ENCODE measurements around the gene PHF23.

GRCh38 chr17:7243453-7243729 is 4.1 kb upstream of the PHF23 start:
- TF ChIP-seq GATA3 (IDR thresholded peaks at IDR 0.05; ENCODE audit: low read depth, low read length) (no peak), GATA2 (IDR thresholded peaks at IDR 0.05; ENCODE audit: low read depth, low read length) (no peak)
